Stimulated activated CD4-positive, alpha-beta T cell treated with anti-CD3 and anti-CD28 coated beads, Interleukin-4, amount 100 ng/mL, for 4 hours (primary cell): Measurements from ENCODE around the gene OSBPL1A.

Experiments
- DNase-seq, 2 experiments: peaks; one replicate each; pipeline ENCODE4 v3.0.0-alpha.2; 2020

OSBPL1A gene

GRCh38 chr18:24263050-24263449 is 134.6 kb downstream of the OSBPL1A start:
- DNase-seq: no peak

- DNase-seq: no peak
Observed at GRCh38 chr18:24262087-24262486, 135.5 kb downstream of the OSBPL1A start.

GRCh38 chr18:24259869-24260641 is 137.6 kb downstream of the OSBPL1A start:
- DNase-seq: no peak

- no peak for DNase-seq
Observed at GRCh38 chr18:24254071-24254470, 143.6 kb downstream of the OSBPL1A start.

- no peak for DNase-seq
Observed at GRCh38 chr18:24249716-24250115, 147.9 kb downstream of the OSBPL1A start.

- no peak for DNase-seq
Observed at GRCh38 chr18:24248359-24248758, 149.3 kb downstream of the OSBPL1A start.

- no peak for DNase-seq
Observed at GRCh38 chr18:24246143-24246542, 151.5 kb downstream of the OSBPL1A start.

GRCh38 chr18:24244698-24245097 is 152.9 kb downstream of the OSBPL1A start:
- DNase-seq: no peak

GRCh38 chr18:24243677-24244076 is 153.9 kb downstream of the OSBPL1A start:
- no peak for DNase-seq

GRCh38 chr18:24239341-24239740 is 158.3 kb downstream of the OSBPL1A start:
- no peak for DNase-seq

GRCh38 chr18:24238387-24238786 is 159.2 kb downstream of the OSBPL1A start:
- DNase-seq: no peak

- no peak for DNase-seq
Observed at GRCh38 chr18:24234850-24235418, 162.7 kb downstream of the OSBPL1A start.

GRCh38 chr18:24234330-24234729 is 163.3 kb downstream of the OSBPL1A start:
- no peak for DNase-seq

- DNase-seq: no peak
Observed at GRCh38 chr18:24232800-24233199, 164.8 kb downstream of the OSBPL1A start.

GRCh38 chr18:24231773-24232735 is 165.6 kb downstream of the OSBPL1A start:
- no peak for DNase-seq

GRCh38 chr18:24230766-24231165 is 166.9 kb downstream of the OSBPL1A start:
- DNase-seq: no peak

GRCh38 chr18:24228667-24229041 is 169.0 kb downstream of the OSBPL1A start:
- DNase-seq: no peak

- no peak for DNase-seq
Observed at GRCh38 chr18:24227977-24228666, 169.5 kb downstream of the OSBPL1A start.

GRCh38 chr18:24220318-24220688 is 177.3 kb downstream of the OSBPL1A start:
- DNase-seq: no peak

- DNase-seq: no peak
Observed at GRCh38 chr18:24219561-24220317, 177.9 kb downstream of the OSBPL1A start.

GRCh38 chr18:24214913-24215312 is 182.7 kb downstream of the OSBPL1A start:
- DNase-seq: no peak

- DNase-seq: no peak
Observed at GRCh38 chr18:24214144-24214543, 183.5 kb downstream of the OSBPL1A start.
